Endothelial cell of umbilical vein (primary cell): ENCODE measurements around the gene EYS. TPM values are rescaled to one million over a fixed set of nuclear protein-coding genes. Genes with fewer than 3 reads are reported as not detected.

Source experiments
- BruUV-seq: library from RNA; stranded (reverse); fragments of 400-500 nt; replicated peaks from 2 replicates; lab custom pipeline; 2021; lab: Mats Ljungman, UMichigan
- CTCF ChIA-PET: fragments of 300-600, 350-600 bp; sonication (Branson Sonifier 250); formaldehyde crosslinking; loops from one replicate; lab custom pipeline; 2021; ENCODE audit warnings: antibody characterized with exemption, inconsistent platforms; lab: Charles Lee
- POLR2A ChIA-PET: fragments of 300-600, 350-600 bp; sonication (Branson Sonifier 250); formaldehyde crosslinking; loops from one replicate; lab custom pipeline; 2021; ENCODE audit warnings: antibody characterized with exemption, inconsistent platforms; lab: Charles Lee
- DNase-seq: peaks from one replicate; pipeline ENCODE4 v3.0.0-alpha.2; 2011; ENCODE audit warnings: low read depth, low spot score
- FAIRE-seq: peaks from 2 replicates; lab custom pipeline; 2011; peaks lifted over from hg19 to GRCh38; lab: Jason Lieb, UNC
- H2AFZ ChIP-seq: 2 replicates; pipeline ENCODE4 v1.6.0; 2012; ENCODE audit warnings: low read depth, low read length, control low read depth, inconsistent platforms
- H3K27ac ChIP-seq: 2 replicates; pipeline ENCODE4 v1.5.1; 2011; ENCODE audit warnings: low read depth, mild to moderate bottlenecking, control low read depth, low read length, moderate library complexity; ENCODE audit not compliant: insufficient read depth
- H3K27me3 ChIP-seq, 2 experiments: 2 replicates each; pipeline versions ENCODE4 v1.6.0 to v1.6.1; 2011; ENCODE audit warnings: low read length in 2 of 2, mixed read lengths in 1 of 2; ENCODE audit not compliant: control insufficient read depth in 2 of 2, insufficient read depth in 2 of 2
- H3K36me3 ChIP-seq, 2 experiments: 2 replicates in 1 of 2; 3 replicates in 1 of 2; pipeline ENCODE4 v1.5.1; 2011; ENCODE audit warnings: low read length in 2 of 2, mild to moderate bottlenecking in 1 of 2, moderate library complexity in 1 of 2; ENCODE audit not compliant: control insufficient read depth in 2 of 2, insufficient read depth in 2 of 2; ENCODE audit errors: extremely low read depth in 1 of 2
- H3K4me1 ChIP-seq: 3 replicates; pipeline ENCODE4 v1.5.1; 2011; ENCODE audit warnings: mild to moderate bottlenecking, low read length; ENCODE audit not compliant: control insufficient read depth, insufficient read depth; ENCODE audit errors: extremely low read depth
- H3K4me2 ChIP-seq: 2 replicates; pipeline ENCODE4 v1.6.1; 2011; ENCODE audit warnings: low read length, control low read depth, mixed read lengths; ENCODE audit not compliant: insufficient read depth
- H3K4me3 ChIP-seq, 3 experiments: fragments of 200-600 bp in 1 of 3; sonication (generic), shearing (Covaris generic) in 1 of 3; replicated peaks in 1 of 3; 2 replicates each; pipeline ENCODE4 v1.5.1; 2011 to 2016; ENCODE audit warnings: control low read depth in 3 of 3, low read length in 3 of 3, mild to moderate bottlenecking in 2 of 3, inconsistent platforms in 1 of 3, low read depth in 1 of 3, moderate library complexity in 1 of 3; ENCODE audit not compliant: insufficient read depth in 1 of 3
- H3K79me2 ChIP-seq: 2 replicates; pipeline ENCODE4 v1.6.0; 2012; ENCODE audit warnings: low read length, inconsistent platforms; ENCODE audit not compliant: control insufficient read depth, insufficient read depth
- H3K9ac ChIP-seq: replicated peaks from 2 replicates; pipeline ENCODE3; 2011; ENCODE audit warnings: low read length, control low read depth; ENCODE audit not compliant: insufficient read depth; ENCODE audit errors: extremely low read depth
- H3K9me1 ChIP-seq: replicated peaks from 3 replicates; pipeline ENCODE4 v1.6.0; 2011; ENCODE audit warnings: mild to moderate bottlenecking, low read length; ENCODE audit not compliant: control insufficient read depth, insufficient read depth; ENCODE audit errors: extremely low read depth
- H3K9me3 ChIP-seq: replicated peaks from 2 replicates; pipeline ENCODE4 v1.5.1; 2012; ENCODE audit warnings: low read length, inconsistent platforms; ENCODE audit not compliant: control insufficient read depth, insufficient read depth
- H4K20me1 ChIP-seq: replicated peaks from 2 replicates; pipeline ENCODE3; 2011; ENCODE audit warnings: mild to moderate bottlenecking, low read length; ENCODE audit not compliant: control insufficient read depth, insufficient read depth; ENCODE audit errors: extremely low read depth
- CTCF ChIP-seq, 2 donors: IDR thresholded peaks; 1 replicate in 1 of 2; 2 replicates in 1 of 2; pipeline ENCODE4 v1.5.1; 2011; ENCODE audit warnings: low read length in 2 of 2, mild to moderate bottlenecking in 2 of 2, moderate library complexity in 2 of 2, control low read depth in 1 of 2, inconsistent platforms in 1 of 2, low read depth in 1 of 2; ENCODE audit not compliant: insufficient read depth in 1 of 2; ENCODE audit errors: extremely low read depth in 1 of 2
- EZH2 ChIP-seq: IDR thresholded peaks from 2 replicates; pipeline ENCODE4 v1.6.1; 2012; ENCODE audit warnings: borderline replicate concordance, low read depth, mild to moderate bottlenecking, moderate library complexity, low read length, inconsistent platforms; ENCODE audit not compliant: severe bottlenecking
- FOS ChIP-seq: IDR thresholded peaks from 2 replicates; pipeline ENCODE4 v1.6.1; 2011; ENCODE audit warnings: mild to moderate bottlenecking, low read length, moderate library complexity, borderline replicate concordance; ENCODE audit not compliant: insufficient read depth
- GATA2 ChIP-seq: IDR thresholded peaks from 2 replicates; pipeline ENCODE4 v1.7.0; 2011; ENCODE audit warnings: low read depth, mild to moderate bottlenecking, moderate library complexity, mixed read lengths, low read length; ENCODE audit not compliant: insufficient read length, insufficient read depth
- JUN ChIP-seq: IDR thresholded peaks from 2 replicates; pipeline ENCODE4 v1.6.1; 2011; ENCODE audit warnings: borderline replicate concordance, low read depth; ENCODE audit not compliant: insufficient read length, insufficient read depth
- MAX ChIP-seq: IDR thresholded peaks from 2 replicates; pipeline ENCODE4 v1.6.1; 2011; ENCODE audit not compliant: insufficient read depth, insufficient read length
- MYC ChIP-seq: IDR thresholded peaks from one replicate; pipeline ENCODE4 v1.6.1; 2011; ENCODE audit warnings: mild to moderate bottlenecking, low read depth, low read length
- POLR2A ChIP-seq: IDR thresholded peaks from 2 replicates; pipeline ENCODE4 v1.6.1; 2012; ENCODE audit warnings: low read depth, mild to moderate bottlenecking, control low read depth, low read length
- POLR2AphosphoS5 ChIP-seq: IDR thresholded peaks from 2 replicates; pipeline ENCODE4 v1.6.1; 2012; ENCODE audit warnings: low read depth, mild to moderate bottlenecking, control low read depth, low read length, moderate library complexity; ENCODE audit not compliant: insufficient read depth
- dilution Hi-C: fragments of 300-500 bp; cut with MboI; formaldehyde crosslinking; loops from one replicate; pipeline ENCODE4 v1.15.0; 2019; ENCODE audit warnings: low sequenced_read_pairs; ENCODE audit not compliant: extremely low pct_ligation_motif_present
- intact Hi-C: fragments of 100-400 bp; cut with micrococcal nuclease; formaldehyde crosslinking; loops from one replicate; pipeline ENCODE4 v1.10.0; 2022
- polyA plus RNA-seq, 4 experiments: library from polyadenylated mRNA; depleted of rRNA in 3 of 4; stranded (reverse) in 3 of 4; unstranded in 1 of 4; fragments of >200 nt; gene quantifications; 2 replicates each; pipeline versions ENCODE4 v1.2.1 to v1.2.3, GENCODE V29; 2011 to 2012; ENCODE audit warnings: missing spikeins in 1 of 4
- total RNA-seq: library from RNA; stranded (reverse); gene quantifications from 2 replicates; pipeline ENCODE4 v1.2.3, GENCODE V29; 2021

The EYS gene
- total and polyA plus RNA-seq, 2 donors (not counting 3 experiments of a cell fraction or from before 2014, with no cell fraction given): 0.01 to 0.27 TPM

GRCh38 chr6:65610746-65611145 lies 96.3 kb downstream of the EYS start:
- Histone ChIP-seq H3K9me3 (no peaks in the 10 kb centered on the region), H3K9me1 (no peaks in the 10 kb centered on the region), H3K36me3 (no peaks in the 10 kb centered on the region), H3K79me2 (no peaks in the 10 kb centered on the region), H4K20me1 (no peaks in the 10 kb centered on the region), H3K4me2 (no peak overlapping the region), H2AFZ (no peak overlapping the region), H3K27ac (no peak overlapping the region), H3K27me3 (no peaks in the 10 kb centered on the region), H3K9ac (no peak overlapping the region), H3K4me3 (no peak overlapping the region), H3K4me1 (no peaks in the 10 kb centered on the region)
- BruUV-seq: no TSS peak
- dilution Hi-C loops (no loop called here), intact Hi-C loops (no loop called here)
- no peak for TF ChIP-seq FOS
- no peak for TF ChIP-seq POLR2A
- TF ChIP-seq EZH2: no peak
- no peak for TF ChIP-seq MAX
- TF ChIP-seq MYC: no peak
- TF ChIP-seq POLR2AphosphoS5: no peak
- CTCF ChIA-PET: no interaction called here
- DNase-seq (no peak), FAIRE-seq (no peak)
- POLR2A ChIA-PET: no interaction called here

- dilution Hi-C loops (no loop called here), intact Hi-C loops (no loop called here)
- Histone ChIP-seq H3K4me2 (no peak overlapping the region), H3K4me1 (no peaks in the 10 kb centered on the region), H3K27me3 (no peaks in the 10 kb centered on the region), H3K79me2 (no peaks in the 10 kb centered on the region), H2AFZ (no peak overlapping the region), H3K9me1 (no peaks in the 10 kb centered on the region), H3K36me3 (no peaks in the 10 kb centered on the region), H3K4me3 (no peak overlapping the region), H3K9ac (no peak overlapping the region), H3K9me3 (no peaks in the 10 kb centered on the region), H4K20me1 (no peaks in the 10 kb centered on the region), H3K27ac (no peak overlapping the region)
- DNase-seq (no peak), FAIRE-seq (no peak)
- TF ChIP-seq MYC (no peak), CTCF (IDR thresholded peaks at IDR 0.05; ENCODE audit: extremely low read depth in 1 of 2, insufficient read depth in 1 of 2, low read depth in 1 of 2, low read length in 2 of 2) (no peak), POLR2A (no peak), GATA2 (no peak), POLR2AphosphoS5 (no peak), FOS (no peak), EZH2 (no peak), JUN (no peak), MAX (no peak)
- BruUV-seq: no TSS peak
- CTCF ChIA-PET: no interaction called here
- POLR2A ChIA-PET: no interaction called here
Observed at GRCh38 chr6:65595540-65595939, 111.5 kb downstream of the EYS start.
